ENCODE results near the gene CD63. TPM values are rescaled to one million over a fixed set of nuclear protein-coding genes. Genes with fewer than 3 reads are reported as not detected.

CD63 gene
- total RNA-seq, 4 donors from 2014 or later, result 427 to 723 (median 581) TPM

- TF ChIP-seq CTCF (IDR thresholded peaks at IDR 0.05), result no peak
- TF ChIP-seq EP300 (IDR thresholded peaks at IDR 0.05; ENCODE audit: low read depth), result no peak
- no peak for TF ChIP-seq POLR2AphosphoS5 (IDR thresholded peaks at IDR 0.05)
- TF ChIP-seq POLR2A (IDR thresholded peaks at IDR 0.05), result no peak
- H3K27me3 ChIP-seq, result no peaks in the 10 kb centered on the region
- H3K4me3 ChIP-seq, result no peak overlapping the region
- in situ Hi-C loops (cut with MboI; ENCODE audit: low pct_ligation_motif_present in 1 of 4, low pct_unique_long_range_greater_than_20kb in 1 of 4, low sequenced_read_pairs in 3 of 4), result no loop called here
- no peak overlapping the region for H3K27ac ChIP-seq
- H3K9me3 ChIP-seq, result no peaks in the 10 kb centered on the region
- peaks cover 5 to 18% (median 8%) of the 10 kb centered on the region in 4 donors for H3K4me1 ChIP-seq
- DNase-seq, result no peak
- intact Hi-C loops (cut with DNase I; ENCODE audit: low total_unique reads), result no loop called here
- WGBS, 2 donors (ENCODE audit: low coverage in 1 of 2), result 87 to 90% methylated on average over 5 to 9 of the region's 9 CpGs
- no peaks in the 10 kb centered on the region for H3K36me3 ChIP-seq
Measured at GRCh38 chr12:55686366-55687010, 42.3 kb downstream of the CD63 start.

- no peak for DNase-seq
- TF ChIP-seq POLR2A (IDR thresholded peaks at IDR 0.05) (no peak), EP300 (IDR thresholded peaks at IDR 0.05; ENCODE audit: low read depth) (no peak), CTCF (IDR thresholded peaks at IDR 0.05) (no peak), POLR2AphosphoS5 (IDR thresholded peaks at IDR 0.05) (no peak)
- in situ Hi-C loops (cut with MboI; ENCODE audit: low pct_ligation_motif_present in 1 of 4, low pct_unique_long_range_greater_than_20kb in 1 of 4, low sequenced_read_pairs in 3 of 4), result no loop called here
- H3K27me3 ChIP-seq, result no peaks in the 10 kb centered on the region
- H3K36me3 ChIP-seq, result no peaks in the 10 kb centered on the region
- WGBS, 2 donors (ENCODE audit: low coverage in 1 of 2), result 78 to 87% methylated on average over 4 to 5 of the region's 5 CpGs
- intact Hi-C loops (cut with DNase I; ENCODE audit: low total_unique reads), result no loop called here
- no peak overlapping the region for H3K27ac ChIP-seq
- peaks cover 7 to 26% (median 15%) of the 10 kb centered on the region in 4 donors for H3K4me1 ChIP-seq
- no peak overlapping the region for H3K4me3 ChIP-seq
- no peaks in the 10 kb centered on the region for H3K9me3 ChIP-seq
Measured at GRCh38 chr12:55685671-55686070, 43.1 kb downstream of the CD63 start.

- TF ChIP-seq CTCF (IDR thresholded peaks at IDR 0.05), result no peak
- Histone ChIP-seq H3K4me1 (peaks cover 7 to 26% (median 15%) of the 10 kb centered on the region in 4 donors), H3K9me3 (no peaks in the 10 kb centered on the region), H3K27me3 (no peaks in the 10 kb centered on the region), H3K27ac (no peak overlapping the region), H3K36me3 (no peaks in the 10 kb centered on the region), H3K4me3 (no peak overlapping the region)
- in situ Hi-C loops (cut with MboI; ENCODE audit: low pct_ligation_motif_present in 1 of 4, low pct_unique_long_range_greater_than_20kb in 1 of 4, low sequenced_read_pairs in 3 of 4) (no loop called here), intact Hi-C loops (cut with DNase I; ENCODE audit: low total_unique reads) (no loop called here)
- WGBS, 2 donors (ENCODE audit: low coverage in 1 of 2), result 94 to 100% methylated on average over 1 to 20 of the region's 20 CpGs
- DNase-seq, result no peak
Measured at GRCh38 chr12:55684761-55685370, 43.9 kb downstream of the CD63 start.

- Histone ChIP-seq H3K4me1 (peaks cover 7 to 26% (median 15%) of the 10 kb centered on the region in 4 donors), H3K27me3 (no peaks in the 10 kb centered on the region), H3K27ac (no peak overlapping the region), H3K4me3 (no peak overlapping the region), H3K9me3 (no peaks in the 10 kb centered on the region), H3K36me3 (no peaks in the 10 kb centered on the region)
- DNase-seq, result no peak
- no peak for TF ChIP-seq EP300 (IDR thresholded peaks at IDR 0.05; ENCODE audit: low read depth)
- TF ChIP-seq CTCF (IDR thresholded peaks at IDR 0.05), result no peak
- TF ChIP-seq POLR2A (IDR thresholded peaks at IDR 0.05), result no peak
- TF ChIP-seq POLR2AphosphoS5 (IDR thresholded peaks at IDR 0.05), result no peak
- WGBS, 2 donors (ENCODE audit: low coverage in 1 of 2), result 89 to 100% methylated on average over 3 to 7 of the region's 7 CpGs
- in situ Hi-C loops (cut with MboI; ENCODE audit: low pct_ligation_motif_present in 1 of 4, low pct_unique_long_range_greater_than_20kb in 1 of 4, low sequenced_read_pairs in 3 of 4) (no loop called here), intact Hi-C loops (cut with DNase I; ENCODE audit: low total_unique reads) (no loop called here)
Measured at GRCh38 chr12:55683676-55684075, 45.1 kb downstream of the CD63 start.

Measured in transverse colon (tissue), 4 donors.